ENCODE data around the gene RUNDC3A. TPM values are rescaled to one million over a fixed set of nuclear protein-coding genes. Genes with fewer than 3 reads are reported as not detected.

The RUNDC3A gene
- total and polyA plus RNA-seq, 2 of the 8 experiments (the other 6 are each of a cell fraction or from before 2014, with no cell fraction given) = 6.4 to 13.8 TPM

DNA sequence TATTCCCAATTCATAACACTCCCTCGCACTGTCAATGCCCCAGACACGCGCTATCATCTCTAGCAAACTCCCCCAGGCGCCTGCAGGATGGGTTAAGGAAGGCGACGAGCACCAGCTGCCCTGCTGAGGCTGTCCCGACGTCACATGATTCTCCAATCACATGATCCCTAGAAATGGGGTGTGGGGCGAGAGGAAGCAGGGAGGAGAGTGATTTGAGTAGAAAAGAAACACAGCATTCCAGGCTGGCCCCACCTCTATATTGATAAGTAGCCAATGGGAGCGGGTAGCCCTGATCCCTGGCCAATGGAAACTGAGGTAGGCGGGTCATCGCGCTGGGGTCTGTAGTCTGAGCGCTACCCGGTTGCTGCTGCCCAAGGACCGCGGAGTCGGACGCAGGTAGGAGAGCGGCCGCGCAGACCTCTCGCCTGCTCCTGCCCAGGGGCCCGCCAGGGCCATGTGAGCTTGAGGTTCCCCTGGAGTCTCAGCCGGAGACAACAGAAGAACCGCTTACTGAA, 36.6 kb downstream of the RUNDC3A start, which contains the start of gene GRN (continued):
- peak; percentile 70 for TF ChIP-seq TAF7 (optimal IDR thresholded peaks at IDR 0.05; ENCODE audit: borderline replicate concordance, low read depth, low read length)
- TF ChIP-seq TEAD4 (IDR thresholded peaks at IDR 0.05; ENCODE audit: low read depth, low read length) = peak; percentile 87
- TF ChIP-seq BACH1 (IDR thresholded peaks at IDR 0.05; ENCODE audit: low read length) = no peak
- TF ChIP-seq SIN3A (conservative IDR thresholded peaks at IDR 0.05 in 1 of 2, IDR thresholded peaks at IDR 0.05 in 1 of 2; ENCODE audit: low read depth in 1 of 2, low read length in 2 of 2) = peak; percentile 97 to 99
- no peak for TF ChIP-seq JUN (IDR thresholded peaks at IDR 0.05; ENCODE audit: low read depth, low read length)
- TF ChIP-seq, protein P1, sequence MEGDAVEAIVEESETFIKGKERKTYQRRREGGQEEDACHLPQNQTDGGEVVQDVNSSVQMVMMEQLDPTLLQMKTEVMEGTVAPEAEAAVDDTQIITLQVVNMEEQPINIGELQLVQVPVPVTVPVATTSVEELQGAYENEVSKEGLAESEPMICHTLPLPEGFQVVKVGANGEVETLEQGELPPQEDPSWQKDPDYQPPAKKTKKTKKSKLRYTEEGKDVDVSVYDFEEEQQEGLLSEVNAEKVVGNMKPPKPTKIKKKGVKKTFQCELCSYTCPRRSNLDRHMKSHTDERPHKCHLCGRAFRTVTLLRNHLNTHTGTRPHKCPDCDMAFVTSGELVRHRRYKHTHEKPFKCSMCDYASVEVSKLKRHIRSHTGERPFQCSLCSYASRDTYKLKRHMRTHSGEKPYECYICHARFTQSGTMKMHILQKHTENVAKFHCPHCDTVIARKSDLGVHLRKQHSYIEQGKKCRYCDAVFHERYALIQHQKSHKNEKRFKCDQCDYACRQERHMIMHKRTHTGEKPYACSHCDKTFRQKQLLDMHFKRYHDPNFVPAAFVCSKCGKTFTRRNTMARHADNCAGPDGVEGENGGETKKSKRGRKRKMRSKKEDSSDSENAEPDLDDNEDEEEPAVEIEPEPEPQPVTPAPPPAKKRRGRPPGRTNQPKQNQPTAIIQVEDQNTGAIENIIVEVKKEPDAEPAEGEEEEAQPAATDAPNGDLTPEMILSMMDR (IDR thresholded peaks at IDR 0.05; ENCODE audit: control extremely low read depth in 1 of 3, insufficient read depth in 1 of 3, low read depth in 1 of 3, low read length in 3 of 3) = no peak; a peak in 1 of 4 replicates
- TF ChIP-seq CHD2 (IDR thresholded peaks at IDR 0.05; ENCODE audit: low read length) = peak; percentile 80
- TF ChIP-seq BCL11A (IDR thresholded peaks at IDR 0.05; ENCODE audit: low read depth in 2 of 2, low read length in 2 of 2) = no peak
- TF ChIP-seq TAF1 (IDR thresholded peaks at IDR 0.05; ENCODE audit: low read depth, low read length) = peak; percentile 93
- no peak for TF ChIP-seq HDAC6 (IDR thresholded peaks at IDR 0.05; ENCODE audit: low read depth, low read length)
- TF ChIP-seq SUZ12 (IDR thresholded peaks at IDR 0.05; ENCODE audit: low read length) = no peak
- no peak for TF ChIP-seq MAFK (IDR thresholded peaks at IDR 0.05; ENCODE audit: low read depth, low read length)
- 0 out of 2 replicates have a peak, but pooled peaks have one; percentile 42 for TF ChIP-seq RXRA (IDR thresholded peaks at IDR 0.05; ENCODE audit: insufficient read depth, low read depth, low read length)
- no peak for TF ChIP-seq RNF2 (IDR thresholded peaks at IDR 0.05; ENCODE audit: borderline replicate concordance, low read depth, low read length, missing control alignments, poor library complexity, severe bottlenecking)
- TF ChIP-seq EGR1 (IDR thresholded peaks at IDR 0.05; ENCODE audit: borderline replicate concordance, low read depth, low read length) = no peak
- TF ChIP-seq POLR2A (IDR thresholded peaks at IDR 0.05; ENCODE audit: control extremely low read depth in 1 of 2, low read depth in 2 of 2, low read length in 2 of 2) = peak; percentile 76 to 86
- TF ChIP-seq, protein P2, sequence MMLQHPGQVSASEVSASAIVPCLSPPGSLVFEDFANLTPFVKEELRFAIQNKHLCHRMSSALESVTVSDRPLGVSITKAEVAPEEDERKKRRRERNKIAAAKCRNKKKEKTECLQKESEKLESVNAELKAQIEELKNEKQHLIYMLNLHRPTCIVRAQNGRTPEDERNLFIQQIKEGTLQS (IDR thresholded peaks at IDR 0.05; ENCODE audit: insufficient read depth, low read depth, low read length) = peak; percentile 98
- no peak for TF ChIP-seq NRF1 (IDR thresholded peaks at IDR 0.05; ENCODE audit: low read depth, low read length)
- no peak for TF ChIP-seq ASH2L (IDR thresholded peaks at IDR 0.05; ENCODE audit: low read length)
- TF ChIP-seq, protein P3, sequence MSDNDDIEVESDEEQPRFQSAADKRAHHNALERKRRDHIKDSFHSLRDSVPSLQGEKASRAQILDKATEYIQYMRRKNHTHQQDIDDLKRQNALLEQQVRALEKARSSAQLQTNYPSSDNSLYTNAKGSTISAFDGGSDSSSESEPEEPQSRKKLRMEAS (IDR thresholded peaks at IDR 0.05) = peak; percentile 82; the same call in 1 of the 2 replicates
- no peak for TF ChIP-seq CBX5 (IDR thresholded peaks at IDR 0.05; ENCODE audit: low read depth, low read length)
- TF ChIP-seq TCF12 (IDR thresholded peaks at IDR 0.05; ENCODE audit: low read depth, low read length) = peak; percentile 54; the same call in 1 of the 2 replicates
- no peak for TF ChIP-seq SIRT6 (IDR thresholded peaks at IDR 0.05; ENCODE audit: low read length)
